ENCODE measurements around the gene RINT1. TPM values are rescaled to one million over a fixed set of nuclear protein-coding genes. Genes with fewer than 3 reads are reported as not detected.
"Not testable (repeated sequence)": the region's sequence is repeated elsewhere in the genome, so short reads cannot be mapped to it uniquely, and the experiment has no call there.

Gene RINT1
- polyA plus RNA-seq, 3 donors = 19.3 to 27.7 (median 26.9) TPM

DNA sequence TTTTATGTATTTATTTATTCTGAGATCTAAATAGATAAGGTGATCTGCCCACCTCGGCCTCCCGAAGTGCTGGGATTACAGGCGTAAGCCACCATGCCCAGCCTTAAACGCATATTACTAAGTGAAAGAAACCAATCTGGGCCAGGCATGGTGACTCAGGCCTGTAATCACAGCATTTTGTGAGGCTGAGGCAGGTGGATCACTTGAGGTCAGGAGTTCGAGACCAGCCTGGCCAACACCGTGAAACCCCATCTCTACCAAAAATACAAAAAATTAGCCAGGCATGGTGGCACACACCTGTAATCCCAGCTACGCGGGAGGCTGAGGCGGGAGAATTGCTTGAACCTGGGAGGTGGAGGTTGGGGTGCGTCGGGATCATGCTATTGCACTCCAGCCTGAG, 7.6 kb upstream of the RINT1 start:
- not testable (repeated sequence) for DNase-seq (ENCODE audit: extremely low read depth in 1 of 11, low read depth in 9 of 11, low spot score in 4 of 11)

DNA sequence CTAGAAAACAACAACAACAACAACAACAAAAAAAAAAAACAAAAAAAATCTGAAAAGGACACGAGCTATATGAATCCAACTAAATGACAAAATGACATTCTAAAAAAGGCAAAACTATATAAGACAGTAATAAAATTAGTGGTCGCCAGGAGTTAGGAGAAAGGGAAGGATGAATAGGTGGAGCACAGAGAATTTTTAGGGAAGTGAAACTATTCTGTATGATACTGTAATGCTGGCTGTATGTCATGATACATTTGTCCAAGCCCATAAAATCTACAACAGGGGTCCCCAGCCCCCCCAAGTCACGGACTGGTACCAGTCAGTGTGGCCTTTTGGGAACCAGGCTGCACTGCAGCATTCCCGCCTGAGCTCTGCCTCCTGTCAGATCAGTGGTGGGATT, 7.2 kb upstream of the RINT1 start:
- no peak for DNase-seq (ENCODE audit: extremely low read depth in 1 of 11, low read depth in 9 of 11, low spot score in 4 of 11)

GRCh38 chr7:105527737-105528136, 4.3 kb upstream of the RINT1 start:
- DNase-seq (ENCODE audit: extremely low read depth in 1 of 11, low read depth in 9 of 11, low spot score in 4 of 11) = not testable (repeated sequence)

DNA sequence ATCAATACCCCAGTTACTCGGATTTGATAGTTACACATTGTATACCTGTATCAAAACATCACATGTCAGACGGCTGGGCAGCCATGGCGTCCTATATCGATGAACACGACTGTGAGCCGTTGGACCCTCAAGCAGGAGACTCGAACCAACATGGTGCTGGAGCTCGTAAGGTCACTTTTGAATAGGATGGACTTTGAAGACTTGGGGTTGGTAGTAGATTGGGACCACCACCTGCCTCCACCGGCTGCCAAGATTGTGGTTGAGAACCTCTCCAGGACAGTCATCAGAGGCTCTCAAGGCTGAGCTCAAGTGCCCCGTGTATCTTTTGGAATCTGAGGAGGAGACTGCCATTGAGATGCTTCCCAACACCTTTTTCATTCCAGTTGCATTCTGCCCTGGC, 1.9 kb upstream of the RINT1 start:
- no peak for DNase-seq (ENCODE audit: extremely low read depth in 1 of 11, low read depth in 9 of 11, low spot score in 4 of 11)

- DNase-seq (ENCODE audit: extremely low read depth in 1 of 11, low read depth in 9 of 11, low spot score in 4 of 11) = no peak
These were observed 1.5 kb upstream of the RINT1 start for GRCh38 chr7:105530546-105530945.

- no peak for DNase-seq (ENCODE audit: extremely low read depth in 1 of 11, low read depth in 9 of 11, low spot score in 4 of 11)
These were observed 884 bp downstream of the RINT1 start for GRCh38 chr7:105532709-105533460.

DNA sequence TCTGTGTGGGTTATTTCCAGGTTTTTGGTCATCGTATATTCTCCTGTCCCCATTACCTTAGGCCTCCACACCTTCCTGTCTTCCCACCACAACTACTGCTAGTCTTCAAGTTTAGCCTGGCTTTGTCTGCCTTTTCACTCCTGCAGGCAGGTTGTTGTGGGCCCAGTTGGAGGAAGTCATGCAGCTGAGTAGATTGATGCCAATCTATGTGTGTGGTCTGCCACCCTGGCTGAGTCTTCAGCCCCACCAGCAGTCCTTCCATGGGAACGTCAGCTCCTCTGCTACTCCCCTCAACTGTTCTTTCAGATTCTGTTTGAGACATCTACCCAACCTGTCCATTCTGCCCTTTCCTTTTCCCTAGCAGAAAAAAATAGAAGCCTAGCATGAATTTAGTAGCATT, 6.3 kb downstream of the RINT1 start:
- DNase-seq (ENCODE audit: extremely low read depth in 1 of 11, low read depth in 9 of 11, low spot score in 4 of 11) = no peak

DNA sequence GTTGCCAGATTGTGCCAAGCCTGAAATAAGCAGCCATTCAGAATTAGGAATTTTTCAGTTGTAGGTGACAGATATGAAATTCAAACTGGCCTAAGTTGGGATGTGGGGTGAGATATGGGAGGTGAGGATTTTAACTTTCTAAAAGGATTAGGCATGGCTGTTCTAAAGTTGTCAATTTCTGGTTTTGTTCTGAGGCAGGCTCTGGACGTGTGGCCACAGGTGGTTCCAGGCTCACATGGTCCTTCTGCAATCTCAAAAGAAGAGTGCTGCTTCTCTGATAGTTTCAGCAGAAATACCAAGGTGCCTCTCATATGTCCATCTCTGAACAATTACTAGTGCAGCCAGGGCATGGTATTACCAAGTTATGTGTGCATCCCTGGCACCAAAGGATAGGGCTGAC, 27.9 kb downstream of the RINT1 start:
- no peak for DNase-seq (ENCODE audit: extremely low read depth in 1 of 11, low read depth in 9 of 11, low spot score in 4 of 11)

- no peak for DNase-seq (ENCODE audit: extremely low read depth in 1 of 11, low read depth in 9 of 11, low spot score in 4 of 11)
These were observed 33.2 kb downstream of the RINT1 start for GRCh38 chr7:105565190-105565589.

GRCh38 chr7:105567024-105567423, 35.0 kb downstream of the RINT1 start:
- no peak for DNase-seq (ENCODE audit: extremely low read depth in 1 of 11, low read depth in 9 of 11, low spot score in 4 of 11)

DNA sequence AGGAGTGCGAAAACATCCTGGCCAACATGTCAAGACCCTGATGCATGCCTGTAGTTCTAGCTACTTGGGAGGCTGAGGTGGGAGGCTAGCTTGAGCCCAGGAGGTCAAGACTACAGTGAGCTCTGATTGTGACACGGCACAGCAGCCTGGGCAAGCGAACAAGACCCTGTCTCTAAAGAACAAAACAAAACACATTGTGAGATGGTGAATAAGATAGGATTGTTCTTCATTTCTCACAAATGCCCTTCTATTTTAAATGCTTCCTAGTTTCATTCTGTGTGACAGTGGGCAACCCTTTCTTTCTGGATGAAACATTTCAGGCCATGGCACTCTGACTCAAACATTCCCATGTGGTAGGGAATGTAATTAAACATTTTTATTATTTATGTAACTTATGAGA, 35.8 kb downstream of the RINT1 start:
- no peak for DNase-seq (ENCODE audit: extremely low read depth in 1 of 11, low read depth in 9 of 11, low spot score in 4 of 11)

DNA sequence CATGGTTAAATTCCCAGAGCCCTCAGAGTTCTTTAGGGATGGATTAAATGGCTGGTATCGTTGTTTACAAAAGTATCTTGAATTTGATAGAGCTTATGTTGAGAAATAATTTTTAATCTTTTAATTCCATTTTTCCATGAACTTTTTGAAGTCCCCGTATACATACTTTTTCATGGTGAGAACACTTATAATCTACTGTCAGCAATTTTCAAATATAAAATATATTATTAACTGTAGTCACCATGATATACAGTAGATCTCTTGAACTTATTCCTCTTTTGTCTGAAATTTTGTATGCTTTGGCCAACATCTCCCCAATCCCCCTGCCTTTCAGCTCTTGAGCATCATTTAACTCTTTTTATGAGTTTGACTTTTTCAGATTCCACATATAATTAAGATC, 39.9 kb downstream of the RINT1 start:
- DNase-seq (ENCODE audit: extremely low read depth in 1 of 11, low read depth in 9 of 11, low spot score in 4 of 11) = no peak

DNA sequence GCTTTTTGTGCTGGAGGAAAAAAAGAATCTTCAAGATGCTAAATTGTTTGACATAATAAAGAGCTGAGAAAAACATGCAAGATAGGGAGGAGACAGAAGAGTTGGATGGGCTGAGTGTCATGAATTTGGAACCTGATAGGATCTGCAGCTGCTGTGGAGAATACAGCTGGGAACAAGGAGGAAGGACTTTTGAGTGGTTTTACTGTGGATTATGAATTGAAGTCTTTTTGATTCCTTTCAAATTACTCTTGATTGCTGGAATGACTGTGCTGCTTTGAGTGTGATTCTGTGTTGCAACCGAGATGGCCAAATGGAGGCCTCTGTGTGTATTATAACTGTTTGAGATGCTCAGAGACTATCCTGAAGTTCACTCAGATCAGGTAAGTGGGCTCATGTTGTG, 45.2 kb downstream of the RINT1 start:
- no peak for DNase-seq (ENCODE audit: extremely low read depth in 1 of 11, low read depth in 9 of 11, low spot score in 4 of 11)

DNA sequence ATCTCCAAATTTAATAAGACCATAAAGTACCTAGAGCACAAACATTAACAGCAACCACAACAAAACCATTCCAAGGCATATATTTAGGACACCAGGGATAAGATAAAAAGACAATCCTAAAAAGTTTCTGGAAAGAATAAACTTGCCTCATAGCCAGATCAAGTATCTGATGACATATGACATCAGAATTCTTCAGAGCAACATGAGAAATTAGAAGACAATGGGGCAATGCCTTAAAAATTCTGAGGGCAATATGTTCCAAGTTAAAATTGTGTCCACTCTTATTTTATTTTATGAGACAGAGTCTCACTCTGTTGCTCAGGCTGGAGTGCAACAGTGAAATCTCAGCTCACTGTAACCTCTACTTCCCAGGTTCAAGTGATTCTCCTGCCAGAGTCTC, 46.5 kb downstream of the RINT1 start:
- no peak for DNase-seq (ENCODE audit: extremely low read depth in 1 of 11, low read depth in 9 of 11, low spot score in 4 of 11)

- no peak for DNase-seq (ENCODE audit: extremely low read depth in 1 of 11, low read depth in 9 of 11, low spot score in 4 of 11)
These were observed 48.2 kb downstream of the RINT1 start for GRCh38 chr7:105580022-105580740.

- DNase-seq (ENCODE audit: extremely low read depth in 1 of 11, low read depth in 9 of 11, low spot score in 4 of 11) = peak; percentile 52 to 79 (median 68)
These were observed 49.2 kb downstream of the RINT1 start, which contains the start of gene EFCAB10 for GRCh38 chr7:105581066-105581811. Gene EFCAB10 (minus strand): TSS chr7:105581493. CDS start chr7:105581463, 30 bp downstream.

DNA sequence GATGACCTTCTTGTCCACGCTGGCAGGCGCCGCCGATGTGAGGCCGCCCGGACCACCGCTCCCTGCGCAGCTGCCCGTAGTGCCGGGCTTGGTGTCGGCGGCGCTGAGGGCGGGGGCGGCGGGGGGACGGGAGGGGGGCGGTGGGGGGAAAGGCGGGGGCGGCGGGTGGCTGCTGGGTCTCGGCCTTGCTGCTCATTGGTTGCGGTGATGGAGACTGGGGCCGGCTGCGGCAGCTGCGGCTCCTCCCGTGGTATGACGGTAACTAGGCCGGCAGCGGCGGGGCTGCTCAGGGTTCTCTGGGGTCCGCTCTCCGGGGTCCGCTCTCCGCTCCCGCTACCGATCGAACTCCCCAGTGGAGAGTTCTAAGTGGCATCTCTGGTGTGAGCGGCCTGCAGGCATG, 51.1 kb downstream of the RINT1 start:
- no peak for DNase-seq (ENCODE audit: extremely low read depth in 1 of 11, low read depth in 9 of 11, low spot score in 4 of 11)

GRCh38 chr7:105584165-105584564, 52.2 kb downstream of the RINT1 start:
- no peak for DNase-seq (ENCODE audit: extremely low read depth in 1 of 11, low read depth in 9 of 11, low spot score in 4 of 11)

GRCh38 chr7:105585850-105586500, 54.0 kb downstream of the RINT1 start:
- DNase-seq (ENCODE audit: extremely low read depth in 1 of 11, low read depth in 9 of 11, low spot score in 4 of 11) = no peak

All from renal cortex interstitium (tissue), 11 donors.